Measurements from ENCODE around the gene NOL9. TPM values are rescaled to one million over a fixed set of nuclear protein-coding genes. Genes with fewer than 3 reads are reported as not detected.

The NOL9 gene
- total and polyA plus RNA-seq, 9 of the 15 experiments (the other 6 are each of a cell fraction or from before 2014, with no cell fraction given) = 5.6 to 76.5 (median 47.3) TPM

DNA sequence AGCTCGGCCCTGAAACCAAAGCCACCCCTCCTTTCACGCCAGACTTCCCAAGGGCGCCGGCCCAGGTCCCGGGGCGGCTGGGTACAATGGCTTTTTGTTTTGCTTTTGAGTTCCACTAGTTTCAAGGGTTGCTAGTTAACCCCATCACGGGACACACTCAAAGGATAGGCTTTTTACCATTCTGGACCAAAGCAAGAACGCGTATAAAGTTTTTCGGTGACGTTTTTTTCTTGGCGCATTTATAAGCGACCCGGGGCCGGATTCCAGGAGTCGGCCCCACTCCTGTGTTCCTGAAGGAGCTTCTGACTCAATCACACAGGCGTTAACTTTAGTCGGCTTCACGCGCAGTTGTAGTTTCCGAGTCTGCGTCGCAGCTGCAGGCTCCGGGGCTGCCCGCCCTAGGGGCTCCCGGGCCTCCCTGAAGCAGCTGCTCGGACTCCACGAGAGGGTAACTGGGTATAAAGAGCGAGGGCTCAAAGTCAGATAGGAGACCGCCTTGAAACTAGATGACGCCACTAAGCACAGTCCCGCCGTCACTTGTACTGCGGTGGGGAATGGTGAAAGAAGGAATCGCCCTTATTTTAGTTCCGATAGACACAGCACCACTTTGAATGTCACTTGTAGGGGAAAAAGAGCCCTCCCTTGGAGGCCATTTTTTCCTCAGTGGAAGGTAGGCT lies 49.1 kb upstream of the NOL9 start (continued):
- TF ChIP-seq, protein P1, sequence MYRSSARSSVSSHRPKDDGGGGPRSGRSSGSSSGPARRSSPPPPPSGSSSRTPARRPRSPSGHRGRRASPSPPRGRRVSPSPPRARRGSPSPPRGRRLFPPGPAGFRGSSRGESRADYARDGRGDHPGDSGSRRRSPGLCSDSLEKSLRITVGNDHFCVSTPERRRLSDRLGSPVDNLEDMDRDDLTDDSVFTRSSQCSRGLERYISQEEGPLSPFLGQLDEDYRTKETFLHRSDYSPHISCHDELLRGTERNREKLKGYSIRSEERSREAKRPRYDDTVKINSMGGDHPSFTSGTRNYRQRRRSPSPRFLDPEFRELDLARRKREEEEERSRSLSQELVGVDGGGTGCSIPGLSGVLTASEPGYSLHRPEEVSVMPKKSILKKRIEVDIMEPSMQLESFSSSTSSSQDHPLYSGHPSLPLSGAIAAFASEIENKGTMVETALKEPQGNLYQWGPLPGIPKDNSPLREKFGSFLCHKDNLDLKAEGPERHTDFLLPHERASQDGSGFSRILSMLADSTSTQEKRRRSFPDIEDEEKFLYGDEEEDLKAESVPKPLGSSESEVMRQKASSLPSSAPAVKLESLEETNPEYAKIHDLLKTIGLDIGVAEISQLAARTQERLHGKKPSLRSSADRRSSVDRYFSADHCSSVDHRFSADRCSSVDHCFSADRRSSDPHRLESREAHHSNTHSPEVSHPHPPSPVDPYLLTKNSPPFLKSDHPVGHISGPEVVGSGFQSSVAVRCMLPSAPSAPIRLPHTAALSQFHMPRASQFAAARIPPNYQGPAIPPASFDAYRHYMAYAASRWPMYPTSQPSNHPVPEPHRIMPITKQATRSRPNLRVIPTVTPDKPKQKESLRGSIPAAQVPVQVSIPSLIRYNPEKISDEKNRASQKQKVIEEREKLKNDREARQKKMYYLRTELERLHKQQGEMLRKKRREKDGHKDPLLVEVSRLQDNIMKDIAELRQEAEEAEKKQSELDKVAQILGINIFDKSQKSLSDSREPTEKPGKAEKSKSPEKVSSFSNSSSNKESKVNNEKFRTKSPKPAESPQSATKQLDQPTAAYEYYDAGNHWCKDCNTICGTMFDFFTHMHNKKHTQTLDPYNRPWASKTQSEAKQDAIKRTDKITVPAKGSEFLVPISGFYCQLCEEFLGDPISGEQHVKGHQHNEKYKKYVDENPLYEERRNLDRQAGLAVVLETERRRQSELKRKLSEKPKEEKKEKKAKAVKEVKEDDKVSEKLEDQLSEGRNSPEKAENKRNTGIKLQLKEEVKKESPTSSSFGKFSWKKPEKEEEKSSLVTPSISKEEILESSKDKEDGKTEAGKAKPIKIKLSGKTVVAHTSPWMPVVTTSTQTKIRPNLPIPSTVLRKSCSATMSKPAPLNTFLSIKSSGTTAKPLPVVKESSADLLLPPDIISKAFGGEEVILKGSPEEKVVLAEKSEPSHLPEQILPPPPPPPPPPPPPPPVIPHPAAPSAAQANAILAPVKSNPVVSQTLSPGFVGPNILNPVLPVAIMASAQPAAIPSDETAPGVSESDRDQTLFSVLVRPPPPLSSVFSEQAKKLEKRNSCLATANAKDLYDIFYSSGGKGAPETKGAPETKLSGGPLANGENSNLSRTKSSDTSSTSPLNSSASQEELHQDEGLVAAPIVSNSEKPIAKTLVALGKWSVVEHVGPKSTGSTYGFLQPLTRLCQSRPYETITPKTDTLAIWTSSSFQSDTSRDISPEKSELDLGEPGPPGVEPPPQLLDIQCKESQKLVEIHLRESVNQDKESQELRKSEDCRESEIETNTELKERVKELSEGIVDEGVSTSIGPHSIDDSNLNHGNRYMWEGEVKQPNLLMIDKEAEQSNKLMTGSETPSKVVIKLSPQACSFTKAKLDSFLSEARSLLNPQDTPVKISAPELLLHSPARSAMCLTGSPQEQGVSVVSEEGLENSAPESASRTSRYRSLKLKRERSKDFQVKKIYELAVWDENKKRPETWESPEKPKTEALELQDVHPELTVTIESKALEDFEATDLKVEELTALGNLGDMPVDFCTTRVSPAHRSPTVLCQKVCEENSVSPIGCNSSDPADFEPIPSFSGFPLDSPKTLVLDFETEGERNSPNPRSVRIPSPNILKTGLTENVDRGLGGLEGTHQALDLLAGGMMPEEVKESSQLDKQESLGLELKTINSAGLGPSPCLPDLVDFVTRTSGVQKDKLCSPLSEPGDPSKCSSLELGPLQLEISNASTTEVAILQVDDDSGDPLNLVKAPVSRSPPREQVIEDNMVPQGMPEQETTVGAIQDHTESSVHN (IDR thresholded peaks at IDR 0.05; ENCODE audit: borderline replicate concordance in 1 of 2, low read depth in 1 of 2) = 0 out of 4 replicates have a peak, but pooled peaks of 1 of the 2 experiments have one; percentile 15
- no peak for TF ChIP-seq HNRNPH1 (optimal IDR thresholded peaks at IDR 0.05; ENCODE audit: low read depth, low read length)
- TF ChIP-seq, protein P2, sequence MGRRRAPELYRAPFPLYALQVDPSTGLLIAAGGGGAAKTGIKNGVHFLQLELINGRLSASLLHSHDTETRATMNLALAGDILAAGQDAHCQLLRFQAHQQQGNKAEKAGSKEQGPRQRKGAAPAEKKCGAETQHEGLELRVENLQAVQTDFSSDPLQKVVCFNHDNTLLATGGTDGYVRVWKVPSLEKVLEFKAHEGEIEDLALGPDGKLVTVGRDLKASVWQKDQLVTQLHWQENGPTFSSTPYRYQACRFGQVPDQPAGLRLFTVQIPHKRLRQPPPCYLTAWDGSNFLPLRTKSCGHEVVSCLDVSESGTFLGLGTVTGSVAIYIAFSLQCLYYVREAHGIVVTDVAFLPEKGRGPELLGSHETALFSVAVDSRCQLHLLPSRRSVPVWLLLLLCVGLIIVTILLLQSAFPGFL (CRISPR knock-in tag; IDR thresholded peaks at IDR 0.05) = no peak; the same call in 1 of the 2 replicates
- no peak for TF ChIP-seq NFIX (CRISPR knock-in tag; IDR thresholded peaks at IDR 0.05; ENCODE audit: low read depth)
- no peak for TF ChIP-seq ZNF316 (IDR thresholded peaks at IDR 0.05)
- no peak for TF ChIP-seq ZNF57 (CRISPR knock-in tag; IDR thresholded peaks at IDR 0.05)
- no peak for TF ChIP-seq SIRT6 (IDR thresholded peaks at IDR 0.05; ENCODE audit: low read depth, low read length)
- TF ChIP-seq STAG1 (CRISPR knock-in tag; IDR thresholded peaks at IDR 0.05; ENCODE audit: borderline replicate concordance) = no peak
- no peak for TF ChIP-seq ZNF77 (CRISPR knock-in tag; IDR thresholded peaks at IDR 0.05)
- no peak for TF ChIP-seq ZNF79 (CRISPR knock-in tag; IDR thresholded peaks at IDR 0.05; ENCODE audit: low read depth)
- no peak for TF ChIP-seq ATF1 (CRISPR knock-in tag; IDR thresholded peaks at IDR 0.05)
- peak; percentile 83 for TF ChIP-seq ATF1 (tag; IDR thresholded peaks at IDR 0.05)
- no peak for TF ChIP-seq CBX3 (IDR thresholded peaks at IDR 0.05; ENCODE audit: borderline replicate concordance in 1 of 2, low read length in 2 of 2)
- no peak for TF ChIP-seq PCBP2 (IDR thresholded peaks at IDR 0.05; ENCODE audit: low read depth, low read length, poor library complexity, severe bottlenecking)
- no peak for TF ChIP-seq CAMTA2 (CRISPR knock-in tag; conservative IDR thresholded peaks at IDR 0.05)
- TF ChIP-seq ZNF174 (CRISPR knock-in tag; IDR thresholded peaks at IDR 0.05) = no peak
- no peak for TF ChIP-seq ZNF23 (CRISPR knock-in tag; IDR thresholded peaks at IDR 0.05)
- no peak for TF ChIP-seq PURB (CRISPR knock-in tag; IDR thresholded peaks at IDR 0.05; ENCODE audit: low read depth)
- TF ChIP-seq ZNF143 (CRISPR knock-in tag; IDR thresholded peaks at IDR 0.05) = 0 out of 2 replicates have a peak, but pooled peaks have one; percentile 5
- no peak for TF ChIP-seq MCM5 (IDR thresholded peaks at IDR 0.05; ENCODE audit: low read depth)
- no peak for TF ChIP-seq ARID2 (IDR thresholded peaks at IDR 0.05)
- no peak for TF ChIP-seq SREBF2 (CRISPR knock-in tag; IDR thresholded peaks at IDR 0.05)
